OCI-LY1 (cell line): ENCODE results near the gene CXXC1.

Experiments used
- CTCF ChIP-seq: fragments of 200-600 bp; sonication (generic), shearing (Covaris generic); IDR thresholded peaks from 2 replicates; pipeline ENCODE4 v1.5.1; 2017; ENCODE audit warnings: mild to moderate bottlenecking, antibody characterized with exemption, low read length, moderate library complexity, mixed read lengths
- EZH2 ChIP-seq: fragments of 200-600 bp; sonication (generic), shearing (Covaris generic); IDR thresholded peaks from 2 replicates; pipeline ENCODE4 v1.8.0; 2017; ENCODE audit warnings: borderline replicate concordance, mixed run types, mild to moderate bottlenecking, antibody characterized with exemption, low read length, moderate library complexity, mixed read lengths

GRCh38 chr18:50266248-50266704 is 21.2 kb downstream of the CXXC1 start, which contains the start of gene CFAP53:
- TF ChIP-seq CTCF: no peak
- no peak for TF ChIP-seq EZH2
